ENCODE measurements around the gene PIAS2.

GRCh38 chr18:46829947-46830346, 87.4 kb downstream of the PIAS2 start:
- no peak for TF ChIP-seq SUZ12 (IDR thresholded peaks at IDR 0.05; ENCODE audit: extremely low read depth, insufficient read depth, insufficient read length)
- TF ChIP-seq YY1 (IDR thresholded peaks at IDR 0.05; ENCODE audit: insufficient read depth, insufficient read length) = no peak
- TF ChIP-seq ZNF274 (IDR thresholded peaks at IDR 0.05; ENCODE audit: low read depth, low read length) = no peak

Measured in NT2/D1 (cell line).